Measurements from ENCODE around the gene BMPER.

The BMPER gene

GRCh38 chr7:33887266-33887975 lies 17.9 kb upstream of the BMPER start:
- POLR2A ChIA-PET, result no interaction called here
- TF ChIP-seq, protein P1, sequence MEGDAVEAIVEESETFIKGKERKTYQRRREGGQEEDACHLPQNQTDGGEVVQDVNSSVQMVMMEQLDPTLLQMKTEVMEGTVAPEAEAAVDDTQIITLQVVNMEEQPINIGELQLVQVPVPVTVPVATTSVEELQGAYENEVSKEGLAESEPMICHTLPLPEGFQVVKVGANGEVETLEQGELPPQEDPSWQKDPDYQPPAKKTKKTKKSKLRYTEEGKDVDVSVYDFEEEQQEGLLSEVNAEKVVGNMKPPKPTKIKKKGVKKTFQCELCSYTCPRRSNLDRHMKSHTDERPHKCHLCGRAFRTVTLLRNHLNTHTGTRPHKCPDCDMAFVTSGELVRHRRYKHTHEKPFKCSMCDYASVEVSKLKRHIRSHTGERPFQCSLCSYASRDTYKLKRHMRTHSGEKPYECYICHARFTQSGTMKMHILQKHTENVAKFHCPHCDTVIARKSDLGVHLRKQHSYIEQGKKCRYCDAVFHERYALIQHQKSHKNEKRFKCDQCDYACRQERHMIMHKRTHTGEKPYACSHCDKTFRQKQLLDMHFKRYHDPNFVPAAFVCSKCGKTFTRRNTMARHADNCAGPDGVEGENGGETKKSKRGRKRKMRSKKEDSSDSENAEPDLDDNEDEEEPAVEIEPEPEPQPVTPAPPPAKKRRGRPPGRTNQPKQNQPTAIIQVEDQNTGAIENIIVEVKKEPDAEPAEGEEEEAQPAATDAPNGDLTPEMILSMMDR (IDR thresholded peaks at IDR 0.05; ENCODE audit: control extremely low read depth, extremely low read depth, low read depth, missing control alignments), result no peak
- no peak for DNase-seq (ENCODE audit: extremely low spot score)
- CTCF ChIA-PET, result interaction anchor here (0.8 to 2.0 kb wide), 4 partner anchors 9 to 130 kb away, joined by 3 to 11 read pairs (median 5); no protein-coding TSS in a partner anchor

DNA sequence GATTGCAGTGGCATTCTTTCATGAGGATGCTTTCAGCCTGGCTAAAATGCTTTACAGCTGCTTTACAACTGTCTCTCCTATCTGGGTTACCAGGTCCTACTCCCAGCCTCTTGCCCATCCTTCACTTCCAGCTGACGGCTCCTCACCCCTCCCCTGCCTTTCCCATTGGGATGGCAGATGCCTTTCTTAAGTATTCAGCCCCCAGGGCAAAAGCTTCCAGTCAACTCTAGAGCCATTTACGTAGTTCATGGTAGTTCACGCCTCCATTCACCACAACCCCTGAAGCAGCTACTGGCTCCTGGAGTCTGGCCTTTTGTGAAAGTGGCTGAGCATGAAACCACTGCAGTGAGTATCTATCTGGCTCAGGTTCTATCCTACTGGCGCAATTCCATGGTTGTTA lies 17.2 kb upstream of the BMPER start:
- CTCF ChIA-PET, result interaction anchor here (0.8 to 2.0 kb wide), 5 partner anchors 8 to 130 kb away, joined by 3 to 11 read pairs (median 3); no protein-coding TSS in a partner anchor
- TF ChIP-seq, protein P1 (IDR thresholded peaks at IDR 0.05; ENCODE audit: control extremely low read depth, extremely low read depth, low read depth, missing control alignments), result no peak
- DNase-seq (ENCODE audit: extremely low spot score), result no peak
- POLR2A ChIA-PET, result no interaction called here

DNA sequence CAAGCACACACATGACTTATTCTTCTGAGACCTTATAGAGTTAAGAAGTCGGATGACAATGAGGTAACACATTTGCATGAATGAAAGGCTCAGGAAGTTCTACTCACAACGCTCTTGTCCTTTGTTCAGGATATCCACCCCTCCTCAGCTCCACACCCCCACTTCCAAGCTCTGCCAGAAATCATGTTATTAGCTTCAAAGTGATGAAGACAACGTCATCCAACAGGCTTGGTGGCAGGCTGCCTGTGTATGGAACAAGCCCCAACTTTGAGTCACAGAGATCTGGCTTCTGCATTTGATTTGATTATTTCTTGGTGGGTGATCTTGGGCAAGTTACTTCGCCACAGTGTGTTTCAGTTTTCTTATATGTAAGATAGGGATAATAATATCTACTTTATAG lies 12.4 kb upstream of the BMPER start:
- TF ChIP-seq, protein P1 (IDR thresholded peaks at IDR 0.05; ENCODE audit: control extremely low read depth, extremely low read depth, low read depth, missing control alignments), result no peak
- ChIA-PET CTCF (interaction anchor here (1.4 to 4.4 kb wide), 3 partner anchors 9 to 17 kb away, joined by 3 to 30 read pairs (median 4); no protein-coding TSS in a partner anchor), POLR2A (no interaction called here)
- DNase-seq (ENCODE audit: extremely low spot score), result no peak

- TF ChIP-seq, protein P1 (IDR thresholded peaks at IDR 0.05; ENCODE audit: control extremely low read depth, extremely low read depth, low read depth, missing control alignments), result no peak
- no peak for DNase-seq (ENCODE audit: extremely low spot score)
- CTCF ChIA-PET, result interaction anchor here (1.4 to 4.4 kb wide), 3 partner anchors 13 to 17 kb away, joined by 4 to 30 read pairs (median 13); no protein-coding TSS in a partner anchor
- POLR2A ChIA-PET, result no interaction called here
Measured at GRCh38 chr7:33893377-33893776, 12.0 kb upstream of the BMPER start.

- ChIA-PET CTCF (interaction anchor here (0.7 to 4.4 kb wide), 21 partner anchors 9 to 716 kb away, joined by 3 to 30 read pairs (median 5); no protein-coding TSS in a partner anchor), POLR2A (no interaction called here)
- DNase-seq (ENCODE audit: extremely low spot score), result peak; percentile 65
- TF ChIP-seq, protein P1 (IDR thresholded peaks at IDR 0.05; ENCODE audit: control extremely low read depth, extremely low read depth, low read depth, missing control alignments), result peak; percentile 90
Measured at GRCh38 chr7:33895025-33895804, 10.1 kb upstream of the BMPER start.

DNA sequence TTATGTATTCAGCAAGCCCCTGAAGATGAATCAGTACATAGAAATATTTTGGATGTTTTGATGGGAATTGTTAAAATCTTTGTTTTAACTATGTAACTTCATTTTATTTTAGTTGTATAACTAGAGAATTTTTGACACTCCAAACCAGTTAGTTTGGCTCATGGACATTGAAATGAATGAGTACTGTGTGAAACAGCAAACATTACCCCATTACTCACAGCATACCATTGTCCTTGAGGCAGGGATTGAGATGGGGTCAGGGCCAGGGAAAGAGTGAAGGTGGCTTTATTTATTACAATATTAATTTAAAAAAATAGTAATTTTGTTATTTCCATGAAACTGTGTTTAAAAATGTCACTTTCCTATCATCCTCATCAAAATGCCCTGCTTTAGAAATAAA lies 4.8 kb upstream of the BMPER start:
- ChIA-PET POLR2A (no interaction called here), CTCF (no interaction called here)
- no peak for DNase-seq (ENCODE audit: extremely low spot score)
- TF ChIP-seq, protein P1 (IDR thresholded peaks at IDR 0.05; ENCODE audit: control extremely low read depth, extremely low read depth, low read depth, missing control alignments), result no peak
